GM23338 (cell line): ENCODE data around the gene ZBTB8B.

ENCODE experiments used
- CREB1 ChIP-seq: fragments of 250-450 bp; sonication (Bioruptor Pico); IDR thresholded peaks from 2 replicates; pipeline ENCODE4 v1.5.0; 2020; ENCODE audit warnings: low read depth, mild to moderate bottlenecking, moderate library complexity
- EZH2phosphoT487 ChIP-seq: fragments of 200-600 bp; sonication (generic); IDR thresholded peaks from one replicate; pipeline ENCODE4 v1.8.1; 2018; ENCODE audit warnings: antibody characterized with exemption; ENCODE audit not compliant: unreplicated experiment
- JUNB ChIP-seq: IDR thresholded peaks from one replicate; pipeline ENCODE4 v1.6.1; 2016; ENCODE audit warnings: antibody characterized with exemption; ENCODE audit not compliant: unreplicated experiment
- NANOG ChIP-seq: IDR thresholded peaks from 2 replicates; pipeline ENCODE4 v1.6.1; 2016; ENCODE audit warnings: antibody characterized with exemption, borderline replicate concordance
- POLR2AphosphoS5 ChIP-seq: IDR thresholded peaks from 2 replicates; pipeline ENCODE4 v1.6.1; 2016; ENCODE audit warnings: antibody characterized with exemption, low read depth
- TF ChIP-seq, protein P1 (sequence below), 2 experiments: fragments of 200-600 bp in 1 of 2; sonication (generic) in 1 of 2; conservative IDR thresholded peaks; 2 replicates each; pipeline versions ENCODE4 v1.5.1 to v1.6.1; 2016 to 2017; ENCODE audit warnings: antibody characterized with exemption in 2 of 2, low read depth in 2 of 2, mild to moderate bottlenecking in 2 of 2, moderate library complexity in 1 of 2

DNA sequence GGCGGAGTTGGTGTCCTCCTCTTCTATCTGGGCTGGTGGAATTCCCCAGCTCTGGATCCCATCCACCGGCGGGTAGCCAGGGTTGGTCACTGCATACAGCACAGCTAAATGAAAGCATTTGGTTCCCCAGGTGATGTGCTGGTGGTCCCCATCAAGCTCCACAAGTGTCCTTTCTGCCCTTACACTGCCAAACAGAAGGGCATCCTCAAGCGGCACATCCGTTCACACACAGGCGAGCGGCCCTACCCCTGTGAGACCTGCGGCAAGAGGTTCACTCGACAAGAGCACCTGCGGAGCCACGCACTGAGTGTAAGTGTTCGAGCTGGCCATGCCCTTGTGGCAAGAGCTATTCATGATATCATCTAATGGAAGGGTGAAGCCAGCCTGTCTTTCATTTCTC lies 15.9 kb downstream of the ZBTB8B start:
- TF ChIP-seq, protein P1, sequence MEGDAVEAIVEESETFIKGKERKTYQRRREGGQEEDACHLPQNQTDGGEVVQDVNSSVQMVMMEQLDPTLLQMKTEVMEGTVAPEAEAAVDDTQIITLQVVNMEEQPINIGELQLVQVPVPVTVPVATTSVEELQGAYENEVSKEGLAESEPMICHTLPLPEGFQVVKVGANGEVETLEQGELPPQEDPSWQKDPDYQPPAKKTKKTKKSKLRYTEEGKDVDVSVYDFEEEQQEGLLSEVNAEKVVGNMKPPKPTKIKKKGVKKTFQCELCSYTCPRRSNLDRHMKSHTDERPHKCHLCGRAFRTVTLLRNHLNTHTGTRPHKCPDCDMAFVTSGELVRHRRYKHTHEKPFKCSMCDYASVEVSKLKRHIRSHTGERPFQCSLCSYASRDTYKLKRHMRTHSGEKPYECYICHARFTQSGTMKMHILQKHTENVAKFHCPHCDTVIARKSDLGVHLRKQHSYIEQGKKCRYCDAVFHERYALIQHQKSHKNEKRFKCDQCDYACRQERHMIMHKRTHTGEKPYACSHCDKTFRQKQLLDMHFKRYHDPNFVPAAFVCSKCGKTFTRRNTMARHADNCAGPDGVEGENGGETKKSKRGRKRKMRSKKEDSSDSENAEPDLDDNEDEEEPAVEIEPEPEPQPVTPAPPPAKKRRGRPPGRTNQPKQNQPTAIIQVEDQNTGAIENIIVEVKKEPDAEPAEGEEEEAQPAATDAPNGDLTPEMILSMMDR (conservative IDR thresholded peaks at IDR 0.05; ENCODE audit: low read depth in 2 of 2), result no peak
- TF ChIP-seq EZH2phosphoT487 (no peak), NANOG (no peak), POLR2AphosphoS5 (no peak), CREB1 (CRISPR knock-in tag) (no peak), JUNB (no peak)
